ENCODE measurements around the gene SNAI1. TPM values are rescaled to one million over a fixed set of nuclear protein-coding genes. Genes with fewer than 3 reads are reported as not detected.

SNAI1 gene
- total and polyA plus RNA-seq, 2 donors (not counting 1 experiment from before 2014, with no cell fraction given): 0.66 to 1.4 TPM

DNA sequence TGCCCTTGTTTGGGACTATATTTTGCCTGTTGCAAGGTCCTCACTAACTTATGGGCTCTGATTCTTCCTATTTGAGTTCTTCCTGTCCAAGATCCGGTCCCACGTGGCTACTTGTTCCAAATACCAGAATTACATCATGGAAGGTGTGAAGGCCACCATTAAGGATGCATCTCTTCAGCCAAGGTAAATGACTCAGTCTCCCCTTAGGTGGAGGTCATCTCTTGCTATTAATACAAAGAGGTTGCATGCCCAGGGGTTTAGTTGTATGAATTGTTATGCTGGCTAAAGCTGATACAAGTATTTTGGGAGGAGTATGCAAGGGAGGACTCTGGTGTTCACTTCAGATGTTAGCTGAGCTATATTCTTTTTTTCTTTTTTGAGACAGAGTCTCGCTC, 37.5 kb upstream of the SNAI1 start:
- peaks cover 15% of the 10 kb centered on the region for H3K36me3 ChIP-seq (ENCODE audit: control insufficient read depth, insufficient read depth, low read length)
- H4K20me1 ChIP-seq (ENCODE audit: control insufficient read depth, extremely low read depth, insufficient read depth, low read length): no peaks in the 10 kb centered on the region
- TF ChIP-seq, protein P1, sequence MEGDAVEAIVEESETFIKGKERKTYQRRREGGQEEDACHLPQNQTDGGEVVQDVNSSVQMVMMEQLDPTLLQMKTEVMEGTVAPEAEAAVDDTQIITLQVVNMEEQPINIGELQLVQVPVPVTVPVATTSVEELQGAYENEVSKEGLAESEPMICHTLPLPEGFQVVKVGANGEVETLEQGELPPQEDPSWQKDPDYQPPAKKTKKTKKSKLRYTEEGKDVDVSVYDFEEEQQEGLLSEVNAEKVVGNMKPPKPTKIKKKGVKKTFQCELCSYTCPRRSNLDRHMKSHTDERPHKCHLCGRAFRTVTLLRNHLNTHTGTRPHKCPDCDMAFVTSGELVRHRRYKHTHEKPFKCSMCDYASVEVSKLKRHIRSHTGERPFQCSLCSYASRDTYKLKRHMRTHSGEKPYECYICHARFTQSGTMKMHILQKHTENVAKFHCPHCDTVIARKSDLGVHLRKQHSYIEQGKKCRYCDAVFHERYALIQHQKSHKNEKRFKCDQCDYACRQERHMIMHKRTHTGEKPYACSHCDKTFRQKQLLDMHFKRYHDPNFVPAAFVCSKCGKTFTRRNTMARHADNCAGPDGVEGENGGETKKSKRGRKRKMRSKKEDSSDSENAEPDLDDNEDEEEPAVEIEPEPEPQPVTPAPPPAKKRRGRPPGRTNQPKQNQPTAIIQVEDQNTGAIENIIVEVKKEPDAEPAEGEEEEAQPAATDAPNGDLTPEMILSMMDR (conservative IDR thresholded peaks at IDR 0.05 in 1 of 2, IDR thresholded peaks at IDR 0.05 in 1 of 2; ENCODE audit: low read depth in 1 of 2, low read length in 2 of 2): no peak
- no peak for TF ChIP-seq EZH2 (IDR thresholded peaks at IDR 0.05; ENCODE audit: low read length, missing control alignments)
- no peak for DNase-seq (ENCODE audit: low read depth in 2 of 2)
- no peak overlapping the region for H3K4me2 ChIP-seq (ENCODE audit: extremely low read depth, insufficient read depth, low read length)
- H3K9me3 ChIP-seq (ENCODE audit: control insufficient read depth, insufficient read depth, low read depth, low read length): no peaks in the 10 kb centered on the region
- no peak overlapping the region for H2AFZ ChIP-seq (ENCODE audit: low read length)
- H3K4me3 ChIP-seq (replicated peaks in 1 of 4; ENCODE audit: control extremely low read depth in 1 of 4, insufficient read depth in 1 of 4, low read depth in 3 of 4, low read length in 4 of 4): no peak overlapping the region
- H3K9ac ChIP-seq (ENCODE audit: insufficient read depth, low read length): no peak overlapping the region
- peaks cover 17% of the 10 kb centered on the region for H3K4me1 ChIP-seq (ENCODE audit: control insufficient read depth, extremely low read depth, insufficient read depth, low read length)
- H3K27me3 ChIP-seq (ENCODE audit: control insufficient read depth, insufficient read depth, low read length): no peaks in the 10 kb centered on the region
- peaks cover 48% of the 10 kb centered on the region for H3K79me2 ChIP-seq (ENCODE audit: control insufficient read depth, insufficient read depth, low read length)
- H3K27ac ChIP-seq (ENCODE audit: insufficient read depth, low read length): no peak overlapping the region

DNA sequence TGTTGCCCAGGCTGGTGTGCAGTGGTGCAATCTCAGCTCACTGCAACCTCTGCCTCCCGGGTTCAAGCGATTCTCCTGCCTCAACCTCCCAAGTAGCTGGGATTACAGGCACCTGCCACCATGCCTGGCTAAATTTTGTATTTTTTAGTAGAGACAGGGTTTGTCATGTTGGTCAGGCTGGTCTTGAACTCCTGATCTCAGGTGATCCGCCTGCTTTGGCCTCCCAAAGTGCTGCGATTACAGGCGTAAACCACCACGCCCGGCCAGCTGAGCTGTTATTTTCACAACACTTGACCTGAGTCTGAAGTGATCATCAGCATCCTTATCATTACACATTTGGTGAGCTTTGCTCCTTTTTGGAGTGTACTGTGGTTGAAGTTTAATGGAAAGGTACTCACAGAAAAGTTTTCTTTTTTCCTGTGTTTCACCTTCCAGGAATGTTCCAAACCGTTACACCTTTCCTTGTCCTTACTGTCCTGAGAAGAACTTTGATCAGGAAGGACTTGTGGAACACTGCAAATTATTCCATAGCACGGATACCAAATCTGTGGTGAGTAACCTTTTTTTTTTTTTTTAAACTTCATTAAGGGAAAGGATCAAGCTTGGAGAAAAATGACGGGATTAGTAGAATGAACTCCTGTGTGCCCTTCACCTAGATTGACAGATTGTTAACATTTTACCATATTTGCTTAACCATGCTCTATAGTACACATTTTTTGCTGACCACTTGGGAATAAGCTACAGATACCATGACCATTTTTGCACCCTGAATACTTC, 36.9 kb upstream of the SNAI1 start:
- peaks cover 22% of the 10 kb centered on the region for H3K4me1 ChIP-seq (ENCODE audit: control insufficient read depth, extremely low read depth, insufficient read depth, low read length)
- no peaks in the 10 kb centered on the region for H4K20me1 ChIP-seq (ENCODE audit: control insufficient read depth, extremely low read depth, insufficient read depth, low read length)
- H2AFZ ChIP-seq (ENCODE audit: low read length): no peak overlapping the region
- H3K27ac ChIP-seq (ENCODE audit: insufficient read depth, low read length): no peak overlapping the region
- no peaks in the 10 kb centered on the region for H3K27me3 ChIP-seq (ENCODE audit: control insufficient read depth, insufficient read depth, low read length)
- H3K4me3 ChIP-seq (replicated peaks in 1 of 4; ENCODE audit: control extremely low read depth in 1 of 4, insufficient read depth in 1 of 4, low read depth in 3 of 4, low read length in 4 of 4): no peak overlapping the region
- H3K79me2 ChIP-seq (ENCODE audit: control insufficient read depth, insufficient read depth, low read length): peaks cover 43% of the 10 kb centered on the region
- H3K9ac ChIP-seq (ENCODE audit: insufficient read depth, low read length): no peak overlapping the region
- H3K36me3 ChIP-seq (ENCODE audit: control insufficient read depth, insufficient read depth, low read length): peaks cover 16% of the 10 kb centered on the region
- DNase-seq (ENCODE audit: low read depth in 2 of 2): no peak
- TF ChIP-seq EZH2 (IDR thresholded peaks at IDR 0.05; ENCODE audit: low read length, missing control alignments): no peak
- TF ChIP-seq, protein P1 (conservative IDR thresholded peaks at IDR 0.05 in 1 of 2, IDR thresholded peaks at IDR 0.05 in 1 of 2; ENCODE audit: low read depth in 1 of 2, low read length in 2 of 2): no peak
- H3K4me2 ChIP-seq (ENCODE audit: extremely low read depth, insufficient read depth, low read length): no peak overlapping the region
- no peaks in the 10 kb centered on the region for H3K9me3 ChIP-seq (ENCODE audit: control insufficient read depth, insufficient read depth, low read depth, low read length)

DNA sequence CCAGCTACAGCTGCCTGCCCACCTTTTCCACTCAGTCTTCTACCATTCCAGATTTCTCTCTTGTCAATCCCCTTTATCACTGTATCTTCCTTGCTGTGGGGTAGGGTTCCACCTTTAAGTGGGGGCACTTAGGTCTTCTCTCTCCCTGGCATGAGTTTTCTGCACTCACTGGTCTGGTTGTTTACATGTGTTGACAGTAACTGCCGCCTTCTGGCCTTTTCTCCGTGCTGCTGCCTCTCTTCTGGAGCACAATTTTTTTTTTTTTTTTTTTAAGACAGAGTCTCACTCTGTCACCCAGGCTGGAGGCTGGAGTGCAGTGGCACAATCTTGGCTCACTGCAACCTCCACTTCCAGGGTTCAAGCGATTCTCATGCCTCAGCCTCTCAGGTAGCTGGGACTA, 34.6 kb upstream of the SNAI1 start:
- no peak for DNase-seq (ENCODE audit: low read depth in 2 of 2)
- Histone ChIP-seq H3K36me3 (ENCODE audit: control insufficient read depth, insufficient read depth, low read length) (peaks cover 18% of the 10 kb centered on the region), H3K79me2 (ENCODE audit: control insufficient read depth, insufficient read depth, low read length) (peaks cover 26% of the 10 kb centered on the region), H3K4me3 (replicated peaks in 1 of 4; ENCODE audit: control extremely low read depth in 1 of 4, insufficient read depth in 1 of 4, low read depth in 3 of 4, low read length in 4 of 4) (no peak overlapping the region), H3K4me1 (ENCODE audit: control insufficient read depth, extremely low read depth, insufficient read depth, low read length) (peaks cover 29% of the 10 kb centered on the region), H4K20me1 (ENCODE audit: control insufficient read depth, extremely low read depth, insufficient read depth, low read length) (no peaks in the 10 kb centered on the region), H3K4me2 (ENCODE audit: extremely low read depth, insufficient read depth, low read length) (no peak overlapping the region), H3K9me3 (ENCODE audit: control insufficient read depth, insufficient read depth, low read depth, low read length) (no peaks in the 10 kb centered on the region), H2AFZ (ENCODE audit: low read length) (no peak overlapping the region), H3K27me3 (ENCODE audit: control insufficient read depth, insufficient read depth, low read length) (no peaks in the 10 kb centered on the region), H3K9ac (ENCODE audit: insufficient read depth, low read length) (no peak overlapping the region), H3K27ac (ENCODE audit: insufficient read depth, low read length) (peak overlapping the region; percentile 86)
- TF ChIP-seq, protein P1 (conservative IDR thresholded peaks at IDR 0.05 in 1 of 2, IDR thresholded peaks at IDR 0.05 in 1 of 2; ENCODE audit: low read depth in 1 of 2, low read length in 2 of 2): no peak
- no peak for TF ChIP-seq EZH2 (IDR thresholded peaks at IDR 0.05; ENCODE audit: low read length, missing control alignments)
